A673 (cell line): ENCODE results near the gene FRS2.

Experiments
- CTCF ChIP-seq: fragments of 300-800, 200-600 bp; sonication (generic); conservative IDR thresholded peaks from 2 replicates; pipeline ENCODE4 v1.5.1; 2017; ENCODE audit warnings: low read depth, mild to moderate bottlenecking, antibody characterized with exemption, low read length, moderate library complexity, mixed read lengths
- EZH2 ChIP-seq: fragments of 200-600 bp; sonication (generic); IDR thresholded peaks from 2 replicates; pipeline ENCODE4 v1.6.1; 2017; ENCODE audit warnings: borderline replicate concordance, low read depth, mild to moderate bottlenecking, mixed read lengths, antibody characterized with exemption, low read length; ENCODE audit not compliant: poor library complexity, severe bottlenecking

GRCh38 chr12:69474456-69474855 is 4.3 kb downstream of the FRS2 start:
- TF ChIP-seq CTCF (no peak), EZH2 (no peak)
